ENCODE results near the gene DPY19L1.
"Not testable (repeated sequence)": the region's sequence is repeated elsewhere in the genome, so short reads cannot be mapped to it uniquely, and the experiment has no call there.

GRCh38 chr7:34903921-34904320, 133.4 kb downstream of the DPY19L1 start:
- TF ChIP-seq CTCF (conservative IDR thresholded peaks at IDR 0.05); EZH2 (IDR thresholded peaks at IDR 0.05; ENCODE audit: low read depth): not testable (repeated sequence)

Data from PC-9 (cell line).